Stromal cell of bone marrow (primary cell): Measurements from ENCODE around the gene FBXO44.
A peak's percentile ranks its signal among the peaks of the same experiment; 100 is the strongest.
"Not testable (repeated sequence)": the region's sequence is repeated elsewhere in the genome, so short reads cannot be mapped to it uniquely, and the experiment has no call there.

Experiments used
- DNase-seq: peaks from one replicate; pipeline ENCODE4 v3.0.0-alpha.2; 2012; ENCODE audit warnings: low read depth

FBXO44 gene

GRCh38 chr1:11640101-11640500 is 14.6 kb upstream of the FBXO44 start:
- DNase-seq = no peak

- no peak for DNase-seq
Observed at GRCh38 chr1:11640944-11641343, 13.7 kb upstream of the FBXO44 start.

GRCh38 chr1:11641776-11642305 is 12.8 kb upstream of the FBXO44 start:
- DNase-seq = no peak

- DNase-seq = not testable (repeated sequence)
Observed at GRCh38 chr1:11642418-11643017, 12.2 kb upstream of the FBXO44 start.

- DNase-seq = no peak
Observed at GRCh38 chr1:11643782-11644181, 10.9 kb upstream of the FBXO44 start.

- DNase-seq = no peak
Observed at GRCh38 chr1:11645270-11645669, 9.4 kb upstream of the FBXO44 start.

GRCh38 chr1:11645670-11646265 is 8.9 kb upstream of the FBXO44 start:
- DNase-seq = peak; percentile 43

- DNase-seq = no peak
Observed at GRCh38 chr1:11646317-11646716, 8.4 kb upstream of the FBXO44 start.

- no peak for DNase-seq
Observed at GRCh38 chr1:11647333-11647732, 7.3 kb upstream of the FBXO44 start.

- no peak for DNase-seq
Observed at GRCh38 chr1:11648039-11648438, 6.6 kb upstream of the FBXO44 start.

GRCh38 chr1:11648732-11649158 is 5.9 kb upstream of the FBXO44 start:
- DNase-seq = no peak

GRCh38 chr1:11649237-11649623 is 5.4 kb upstream of the FBXO44 start:
- DNase-seq = no peak

GRCh38 chr1:11649624-11650330 is 4.9 kb upstream of the FBXO44 start:
- no peak for DNase-seq

GRCh38 chr1:11650331-11650991 is 4.2 kb upstream of the FBXO44 start:
- DNase-seq = no peak

GRCh38 chr1:11651017-11651416 is 3.7 kb upstream of the FBXO44 start:
- no peak for DNase-seq

- no peak for DNase-seq
Observed at GRCh38 chr1:11652203-11652780, 2.4 kb upstream of the FBXO44 start.

- no peak for DNase-seq
Observed at GRCh38 chr1:11653101-11653860, 1.4 kb upstream of the FBXO44 start.

GRCh38 chr1:11653861-11654136 is 878 bp upstream of the FBXO44 start:
- no peak for DNase-seq

GRCh38 chr1:11654939-11655808 is 497 bp downstream of the FBXO44 start:
- DNase-seq = no peak

GRCh38 chr1:11657654-11658053 is 3.0 kb downstream of the FBXO44 start:
- DNase-seq = no peak

GRCh38 chr1:11658542-11658941 is 3.9 kb downstream of the FBXO44 start:
- DNase-seq = no peak
